Measurements from ENCODE around the gene SKOR1.

- TF ChIP-seq POLR2AphosphoS5 (IDR thresholded peaks at IDR 0.05; ENCODE audit: low read depth, low read length) (no peak), ZNF274 (IDR thresholded peaks at IDR 0.05; ENCODE audit: low read depth, low read length) (no peak), RAD21 (IDR thresholded peaks at IDR 0.05; ENCODE audit: low read depth) (no peak), POLR2A (IDR thresholded peaks at IDR 0.05; ENCODE audit: borderline replicate concordance, extremely low read depth, insufficient read depth, insufficient read length) (no peak), EZH2 (IDR thresholded peaks at IDR 0.05) (no peak), ATF3 (IDR thresholded peaks at IDR 0.05) (no peak), TCF7L2 (IDR thresholded peaks at IDR 0.05; ENCODE audit: borderline replicate concordance, extremely low read depth, insufficient read depth, insufficient read length) (no peak), YY1 (IDR thresholded peaks at IDR 0.05; ENCODE audit: extremely low read depth, insufficient replicate concordance, low read depth, low read length) (no peak), ELF1 (IDR thresholded peaks at IDR 0.05; ENCODE audit: borderline replicate concordance, low read depth) (no peak), EZH2phosphoT487 (IDR thresholded peaks at IDR 0.05; ENCODE audit: borderline replicate concordance) (no peak)
- TF ChIP-seq, protein P1, sequence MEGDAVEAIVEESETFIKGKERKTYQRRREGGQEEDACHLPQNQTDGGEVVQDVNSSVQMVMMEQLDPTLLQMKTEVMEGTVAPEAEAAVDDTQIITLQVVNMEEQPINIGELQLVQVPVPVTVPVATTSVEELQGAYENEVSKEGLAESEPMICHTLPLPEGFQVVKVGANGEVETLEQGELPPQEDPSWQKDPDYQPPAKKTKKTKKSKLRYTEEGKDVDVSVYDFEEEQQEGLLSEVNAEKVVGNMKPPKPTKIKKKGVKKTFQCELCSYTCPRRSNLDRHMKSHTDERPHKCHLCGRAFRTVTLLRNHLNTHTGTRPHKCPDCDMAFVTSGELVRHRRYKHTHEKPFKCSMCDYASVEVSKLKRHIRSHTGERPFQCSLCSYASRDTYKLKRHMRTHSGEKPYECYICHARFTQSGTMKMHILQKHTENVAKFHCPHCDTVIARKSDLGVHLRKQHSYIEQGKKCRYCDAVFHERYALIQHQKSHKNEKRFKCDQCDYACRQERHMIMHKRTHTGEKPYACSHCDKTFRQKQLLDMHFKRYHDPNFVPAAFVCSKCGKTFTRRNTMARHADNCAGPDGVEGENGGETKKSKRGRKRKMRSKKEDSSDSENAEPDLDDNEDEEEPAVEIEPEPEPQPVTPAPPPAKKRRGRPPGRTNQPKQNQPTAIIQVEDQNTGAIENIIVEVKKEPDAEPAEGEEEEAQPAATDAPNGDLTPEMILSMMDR (IDR thresholded peaks at IDR 0.05 in 2 of 3, conservative IDR thresholded peaks at IDR 0.05 in 1 of 3; ENCODE audit: borderline replicate concordance in 1 of 3, insufficient read depth in 1 of 3, low read depth in 2 of 3, low read length in 2 of 3), result no peak
- TF ChIP-seq, protein P2, sequence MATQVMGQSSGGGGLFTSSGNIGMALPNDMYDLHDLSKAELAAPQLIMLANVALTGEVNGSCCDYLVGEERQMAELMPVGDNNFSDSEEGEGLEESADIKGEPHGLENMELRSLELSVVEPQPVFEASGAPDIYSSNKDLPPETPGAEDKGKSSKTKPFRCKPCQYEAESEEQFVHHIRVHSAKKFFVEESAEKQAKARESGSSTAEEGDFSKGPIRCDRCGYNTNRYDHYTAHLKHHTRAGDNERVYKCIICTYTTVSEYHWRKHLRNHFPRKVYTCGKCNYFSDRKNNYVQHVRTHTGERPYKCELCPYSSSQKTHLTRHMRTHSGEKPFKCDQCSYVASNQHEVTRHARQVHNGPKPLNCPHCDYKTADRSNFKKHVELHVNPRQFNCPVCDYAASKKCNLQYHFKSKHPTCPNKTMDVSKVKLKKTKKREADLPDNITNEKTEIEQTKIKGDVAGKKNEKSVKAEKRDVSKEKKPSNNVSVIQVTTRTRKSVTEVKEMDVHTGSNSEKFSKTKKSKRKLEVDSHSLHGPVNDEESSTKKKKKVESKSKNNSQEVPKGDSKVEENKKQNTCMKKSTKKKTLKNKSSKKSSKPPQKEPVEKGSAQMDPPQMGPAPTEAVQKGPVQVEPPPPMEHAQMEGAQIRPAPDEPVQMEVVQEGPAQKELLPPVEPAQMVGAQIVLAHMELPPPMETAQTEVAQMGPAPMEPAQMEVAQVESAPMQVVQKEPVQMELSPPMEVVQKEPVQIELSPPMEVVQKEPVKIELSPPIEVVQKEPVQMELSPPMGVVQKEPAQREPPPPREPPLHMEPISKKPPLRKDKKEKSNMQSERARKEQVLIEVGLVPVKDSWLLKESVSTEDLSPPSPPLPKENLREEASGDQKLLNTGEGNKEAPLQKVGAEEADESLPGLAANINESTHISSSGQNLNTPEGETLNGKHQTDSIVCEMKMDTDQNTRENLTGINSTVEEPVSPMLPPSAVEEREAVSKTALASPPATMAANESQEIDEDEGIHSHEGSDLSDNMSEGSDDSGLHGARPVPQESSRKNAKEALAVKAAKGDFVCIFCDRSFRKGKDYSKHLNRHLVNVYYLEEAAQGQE (IDR thresholded peaks at IDR 0.05; ENCODE audit: low read depth), result no peak
- TF ChIP-seq, protein P3, sequence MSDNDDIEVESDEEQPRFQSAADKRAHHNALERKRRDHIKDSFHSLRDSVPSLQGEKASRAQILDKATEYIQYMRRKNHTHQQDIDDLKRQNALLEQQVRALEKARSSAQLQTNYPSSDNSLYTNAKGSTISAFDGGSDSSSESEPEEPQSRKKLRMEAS (IDR thresholded peaks at IDR 0.05), result no peak
Observed at GRCh38 chr15:67827562-67828277, 2.4 kb downstream of the SKOR1 start.

All from HCT116 (cell line).